WTC11 (cell line): ENCODE measurements around the gene WDR31. TPM values are rescaled to one million over a fixed set of nuclear protein-coding genes. Genes with fewer than 3 reads are reported as not detected.

Experiments
- ARID4B ChIP-seq: sonication (generic); formaldehyde crosslinking; IDR thresholded peaks from 2 replicates; pipeline ENCODE4 v1.8.0; 2023; ENCODE audit warnings: missing genetic modification reagents, mild to moderate bottlenecking, borderline replicate concordance
- CTCF ChIP-seq: fragments of 200-600 bp; IDR thresholded peaks from 2 replicates; pipeline ENCODE4 v1.8.0; 2022; ENCODE audit warnings: antibody characterized with exemption
- E2F1 ChIP-seq: sonication (generic); formaldehyde crosslinking; IDR thresholded peaks from 2 replicates; pipeline ENCODE4 v1.8.0; 2022; ENCODE audit warnings: mild to moderate bottlenecking, missing genetic modification reagents
- ELF4 ChIP-seq: sonication (generic); formaldehyde crosslinking; IDR thresholded peaks from 2 replicates; pipeline ENCODE4 v1.8.1; 2022; ENCODE audit warnings: low read depth, mild to moderate bottlenecking, moderate library complexity, missing genetic modification reagents
- ESRRA ChIP-seq: sonication (generic); formaldehyde crosslinking; IDR thresholded peaks from 2 replicates; pipeline ENCODE4 v1.8.1; 2022; ENCODE audit warnings: mild to moderate bottlenecking, missing genetic modification reagents, borderline replicate concordance
- FOXP1 ChIP-seq: sonication (generic); formaldehyde crosslinking; IDR thresholded peaks from 2 replicates; pipeline ENCODE4 v1.8.0; 2022; ENCODE audit warnings: missing genetic modification reagents, mild to moderate bottlenecking, moderate library complexity, borderline replicate concordance
- FOXP4 ChIP-seq: sonication (generic); formaldehyde crosslinking; IDR thresholded peaks from 2 replicates; pipeline ENCODE4 v1.8.0; 2022; ENCODE audit warnings: mild to moderate bottlenecking, missing genetic modification reagents
- IRF1 ChIP-seq: sonication (generic); formaldehyde crosslinking; IDR thresholded peaks from 2 replicates; pipeline ENCODE4 v1.8.0; 2023; ENCODE audit warnings: missing genetic modification reagents
- JAZF1 ChIP-seq: fragments of 250-450 bp; sonication (Bioruptor Pico); IDR thresholded peaks from 2 replicates; pipeline ENCODE4 v1.9.0; 2021; ENCODE audit warnings: moderate library complexity, mild to moderate bottlenecking, inconsistent platforms
- NFE2L1 ChIP-seq: sonication (generic); formaldehyde crosslinking; IDR thresholded peaks from 2 replicates; pipeline ENCODE4 v1.8.1; 2023; ENCODE audit warnings: missing genetic modification reagents
- PRDM15 ChIP-seq: sonication (generic); formaldehyde crosslinking; IDR thresholded peaks from 2 replicates; pipeline ENCODE4 v1.8.0; 2022; ENCODE audit warnings: missing genetic modification reagents
- PRRX2 ChIP-seq: fragments of 250-450 bp; sonication (Bioruptor Pico); IDR thresholded peaks from 2 replicates; pipeline ENCODE4 v1.8.0; 2021; ENCODE audit warnings: mild to moderate bottlenecking
- SMAD4 ChIP-seq: sonication (generic); formaldehyde crosslinking; IDR thresholded peaks from 2 replicates; pipeline ENCODE4 v1.8.0; 2022; ENCODE audit warnings: mild to moderate bottlenecking, missing genetic modification reagents
- SOX15 ChIP-seq: fragments of 250-450 bp; sonication (Bioruptor Pico); IDR thresholded peaks from 2 replicates; pipeline ENCODE4 v1.9.0; 2021; ENCODE audit warnings: mild to moderate bottlenecking
- STAT6 ChIP-seq: sonication (generic); formaldehyde crosslinking; conservative IDR thresholded peaks from 2 replicates; pipeline ENCODE4 v1.8.1; 2023; ENCODE audit warnings: mild to moderate bottlenecking, low read depth, missing genetic modification reagents, moderate library complexity
- ZBTB21 ChIP-seq: sonication (generic); formaldehyde crosslinking; IDR thresholded peaks from 2 replicates; pipeline ENCODE4 v1.8.1; 2023; ENCODE audit warnings: mild to moderate bottlenecking, missing genetic modification reagents, borderline replicate concordance
- ZBTB43 ChIP-seq: sonication (generic); formaldehyde crosslinking; IDR thresholded peaks from 2 replicates; pipeline ENCODE4 v1.8.1; 2023; ENCODE audit warnings: mild to moderate bottlenecking, missing genetic modification reagents
- ZNF138 ChIP-seq: sonication (generic); formaldehyde crosslinking; conservative IDR thresholded peaks from 2 replicates; pipeline ENCODE4 v1.8.1; 2022; ENCODE audit warnings: mild to moderate bottlenecking, moderate library complexity, missing genetic modification reagents
- ZNF423 ChIP-seq: fragments of 250-450 bp; sonication (Bioruptor Pico); IDR thresholded peaks from 2 replicates; pipeline ENCODE4 v2.1.2; 2022; ENCODE audit warnings: mild to moderate bottlenecking, moderate library complexity
- ZNF671 ChIP-seq: fragments of 250-450 bp; sonication (Bioruptor Pico); IDR thresholded peaks from 2 replicates; pipeline ENCODE4 v1.8.0; 2021; ENCODE audit warnings: mild to moderate bottlenecking
- total RNA-seq: library from RNA; stranded (reverse); gene quantifications from 3 replicates; pipeline ENCODE4 v1.2.3, GENCODE V29; 2021

The WDR31 gene
- total RNA-seq, 1 experiment from 2014 or later: 0.37 TPM

GRCh38 chr9:113340011-113340699, at the start of gene WDR31 (continued):
- TF ChIP-seq ESRRA (CRISPR knock-in tag) (no peak), PRDM15 (no peak), SOX15 (CRISPR knock-in tag) (no peak), ZNF138 (no peak), ELF4 (CRISPR knock-in tag) (no peak), E2F1 (CRISPR knock-in tag) (no peak), FOXP4 (peak; percentile 84), NFE2L1 (CRISPR knock-in tag) (no peak), SMAD4 (CRISPR knock-in tag) (no peak), ARID4B (peak; percentile 33; the same call in 1 of the 2 replicates), STAT6 (no peak), ZNF671 (CRISPR knock-in tag) (no peak), IRF1 (CRISPR knock-in tag) (0 out of 2 replicates have a peak, but pooled peaks have one; percentile 46), ZBTB21 (no peak), ZBTB43 (CRISPR knock-in tag) (0 out of 2 replicates have a peak, but pooled peaks have one; percentile 32), CTCF (no peak), JAZF1 (CRISPR knock-in tag) (no peak), PRRX2 (CRISPR knock-in tag) (no peak), FOXP1 (CRISPR knock-in tag) (peak; percentile 85; the same call in 1 of the 2 replicates), ZNF423 (CRISPR knock-in tag) (0 out of 2 replicates have a peak, but pooled peaks have one; percentile 13)
